Esophagus squamous epithelium (tissue), 4 donors: ENCODE measurements around the gene OPALIN.

Source experiments
- CTCF ChIP-seq, 6 experiments: fragments of 450-650 bp in 4 of 6; fragments of 200-600 bp in 2 of 6; sonication (generic) in 2 of 6; IDR thresholded peaks; one replicate each; pipeline ENCODE4 v1.5.1; 2016 to 2019; ENCODE audit warnings: antibody characterized with exemption in 6 of 6, mild to moderate bottlenecking in 4 of 6, moderate library complexity in 4 of 6
- POLR2A ChIP-seq, 4 donors: fragments of 450-650 bp; IDR thresholded peaks; one replicate each; pipeline ENCODE4 v1.6.1; 2017; ENCODE audit warnings: antibody characterized with exemption in 4 of 4, mild to moderate bottlenecking in 4 of 4, moderate library complexity in 3 of 4

GRCh38 chr10:96360766-96361165, 2.0 kb upstream of the OPALIN start:
- no peak for TF ChIP-seq CTCF (IDR thresholded peaks at IDR 0.05)
- no peak for TF ChIP-seq POLR2A (IDR thresholded peaks at IDR 0.05)
